T follicular helper cell (primary cell): ENCODE measurements around the gene NRXN2.

ENCODE experiments used
- DNase-seq: peaks from one replicate; pipeline ENCODE4 v3.0.0-alpha.2; 2020; ENCODE audit warnings: low read depth

NRXN2 gene

DNA sequence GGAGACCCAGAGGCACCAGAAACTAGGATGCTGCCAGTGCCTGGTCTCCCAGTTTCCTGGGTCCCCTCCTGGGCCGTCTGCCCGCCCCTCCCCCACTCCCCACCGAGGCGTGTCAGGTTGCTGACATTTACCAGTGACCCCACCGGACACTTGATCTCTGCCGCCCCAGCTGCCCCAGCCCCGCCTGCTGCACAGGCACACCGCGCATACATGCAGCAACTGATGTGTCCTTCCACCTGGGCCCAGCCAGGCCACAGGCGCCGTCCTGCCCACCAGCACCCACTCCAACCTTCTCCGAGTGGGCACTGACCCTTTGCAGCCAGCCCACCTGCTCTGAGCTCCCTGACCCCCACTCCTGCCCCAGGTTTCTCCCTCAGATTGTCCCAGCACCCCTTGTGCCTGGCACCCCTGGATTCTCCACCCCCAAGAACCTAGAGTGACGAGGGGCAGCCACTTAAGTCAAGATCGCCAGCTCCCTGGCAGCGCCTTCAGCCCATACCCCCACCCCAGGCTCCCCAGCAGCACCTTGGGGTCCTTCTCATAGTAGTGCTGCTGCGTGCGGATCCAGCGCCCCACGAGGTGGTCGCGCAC lies 36.2 kb upstream of the NRXN2 start:
- no peak for DNase-seq

DNA sequence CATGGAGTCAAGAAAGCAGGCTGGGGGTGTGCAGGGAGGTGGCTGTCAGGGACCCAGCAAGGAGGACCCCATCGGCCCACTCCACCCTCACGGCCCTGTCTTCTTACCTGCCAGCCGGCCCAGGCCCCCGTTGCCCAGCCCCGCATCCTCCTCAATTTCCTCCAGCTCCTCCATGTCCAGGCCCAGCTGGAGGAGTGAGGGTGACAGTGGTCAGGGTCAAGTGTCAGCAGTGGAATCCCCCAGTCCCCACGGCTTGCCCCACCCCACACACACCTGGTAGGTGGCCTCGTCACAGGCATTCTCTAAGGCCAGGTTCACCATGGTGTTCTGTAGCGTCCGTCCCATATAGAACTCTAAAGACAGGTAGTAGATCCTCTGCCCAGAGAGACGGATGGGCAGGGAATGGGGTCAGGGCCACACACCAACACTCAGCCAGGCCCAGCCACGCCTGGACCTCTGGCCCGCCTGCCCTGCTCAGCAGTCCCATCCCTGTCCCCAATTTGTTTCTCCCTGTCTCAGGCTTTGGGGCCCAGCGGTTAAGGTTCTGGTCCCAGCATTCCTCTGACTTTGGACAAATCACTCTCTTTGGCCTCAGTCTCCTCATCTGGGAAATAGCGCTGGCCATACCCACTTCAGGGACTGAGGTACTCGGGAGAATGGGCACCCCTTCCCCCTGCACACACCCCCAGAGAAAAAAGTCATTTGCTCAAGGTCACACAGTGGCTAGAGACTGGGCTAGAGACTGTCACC lies 35.5 kb upstream of the NRXN2 start:
- no peak for DNase-seq

DNA sequence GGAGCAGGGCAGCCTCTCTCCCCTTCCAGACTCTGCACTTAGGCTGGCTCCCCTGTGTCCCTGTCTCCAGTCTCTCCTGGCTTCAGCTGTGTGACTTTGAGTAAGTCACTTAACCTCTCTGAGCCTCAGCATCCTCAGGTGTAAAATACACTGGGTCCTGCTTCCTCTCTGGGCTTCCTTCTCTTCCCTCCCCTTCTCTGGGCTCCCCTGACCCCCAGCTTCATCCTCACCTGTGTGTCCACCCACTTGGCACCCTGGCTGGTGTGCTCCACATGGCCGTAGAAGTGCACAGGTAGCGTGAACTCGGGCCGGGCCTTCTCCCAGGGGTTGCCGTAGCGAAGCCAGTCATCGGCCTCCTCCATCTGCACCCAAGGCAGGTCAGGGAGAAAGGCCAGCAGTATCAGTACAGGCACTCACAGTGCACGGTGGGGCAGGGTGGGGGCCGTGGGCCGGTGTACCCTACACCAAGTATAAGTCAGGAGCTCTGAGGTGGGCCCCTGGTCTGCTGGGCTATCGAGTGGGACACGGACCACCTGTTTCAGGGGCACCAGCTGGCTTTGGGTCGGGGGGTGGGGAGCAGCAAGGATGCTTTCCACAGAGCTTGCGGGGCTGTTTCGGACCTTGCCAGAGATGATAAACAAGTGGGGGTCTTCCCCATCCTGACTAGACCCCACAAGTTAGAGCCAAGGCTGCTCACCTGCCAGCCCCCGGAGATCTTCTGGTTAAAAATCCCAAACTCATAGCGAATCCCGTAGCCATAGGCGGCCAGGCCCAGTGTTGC lies 34.7 kb upstream of the NRXN2 start:
- DNase-seq: no peak

DNA sequence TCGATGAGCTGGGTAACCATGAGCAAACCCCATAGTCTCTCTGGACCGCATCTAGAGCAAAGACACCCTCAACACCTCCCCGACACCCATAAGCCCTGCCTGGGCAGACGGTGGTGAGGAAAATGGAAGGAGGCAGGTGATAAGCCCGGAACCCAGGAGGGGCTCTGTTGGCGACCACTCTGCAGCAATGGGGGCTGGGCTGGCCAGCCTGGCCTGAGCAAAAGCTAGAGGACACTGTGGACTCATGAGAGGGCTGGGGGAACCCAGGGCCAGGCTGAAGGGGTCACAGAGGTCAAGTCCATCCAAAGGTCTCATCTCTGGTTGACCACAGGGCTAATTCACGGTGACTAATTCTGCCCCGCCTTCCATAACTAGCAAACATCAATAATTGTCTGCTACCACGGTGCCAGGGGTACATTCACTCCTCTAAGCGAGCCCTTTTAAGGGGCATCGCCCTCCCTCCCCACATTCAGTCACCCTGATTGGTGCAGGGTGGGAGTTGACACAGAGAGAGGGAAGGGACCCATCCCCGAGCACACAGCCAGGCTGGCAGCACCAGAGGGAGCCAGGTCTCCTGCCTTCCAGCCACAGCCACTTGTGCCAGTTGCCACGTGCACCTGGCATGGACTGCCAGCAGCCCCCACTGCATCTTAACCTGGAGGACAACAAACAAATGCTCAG lies 32.8 kb upstream of the NRXN2 start:
- DNase-seq: no peak

DNA sequence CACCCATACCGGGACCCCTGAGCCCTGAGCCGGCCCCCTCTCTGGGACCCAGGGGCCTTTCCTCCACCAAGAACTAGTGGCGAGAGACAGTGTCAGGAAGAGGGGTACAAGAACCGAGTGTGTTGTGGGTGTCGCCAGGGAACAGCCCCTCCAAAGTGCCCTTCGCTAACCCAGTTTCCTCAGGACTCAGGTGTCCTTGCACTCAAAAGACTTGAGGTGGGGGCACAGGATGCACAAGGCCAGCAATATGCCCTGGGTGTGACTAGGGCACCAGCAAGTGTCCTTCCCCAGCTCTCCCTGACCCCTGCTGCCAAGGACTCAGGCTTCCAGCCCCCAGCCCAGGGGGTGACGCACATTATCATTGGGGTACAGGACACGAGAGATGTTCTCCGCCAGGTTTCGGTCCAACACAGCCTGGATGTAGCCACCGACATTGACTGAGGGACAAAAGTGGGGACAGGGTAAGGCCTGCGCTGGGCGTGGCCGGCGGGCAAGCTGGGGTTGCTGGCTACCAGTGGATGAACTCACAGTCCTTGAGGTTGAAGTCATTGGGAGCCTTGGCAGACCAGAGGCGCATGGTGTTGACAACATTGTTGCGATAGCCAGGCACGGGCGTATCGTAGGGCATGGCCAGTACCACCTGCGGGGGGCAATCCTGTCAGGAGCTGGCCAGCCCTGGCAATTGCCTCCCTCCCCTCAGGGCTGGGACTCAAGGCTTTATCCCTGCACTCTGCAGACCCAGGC lies 32.1 kb upstream of the NRXN2 start:
- DNase-seq: no peak

DNA sequence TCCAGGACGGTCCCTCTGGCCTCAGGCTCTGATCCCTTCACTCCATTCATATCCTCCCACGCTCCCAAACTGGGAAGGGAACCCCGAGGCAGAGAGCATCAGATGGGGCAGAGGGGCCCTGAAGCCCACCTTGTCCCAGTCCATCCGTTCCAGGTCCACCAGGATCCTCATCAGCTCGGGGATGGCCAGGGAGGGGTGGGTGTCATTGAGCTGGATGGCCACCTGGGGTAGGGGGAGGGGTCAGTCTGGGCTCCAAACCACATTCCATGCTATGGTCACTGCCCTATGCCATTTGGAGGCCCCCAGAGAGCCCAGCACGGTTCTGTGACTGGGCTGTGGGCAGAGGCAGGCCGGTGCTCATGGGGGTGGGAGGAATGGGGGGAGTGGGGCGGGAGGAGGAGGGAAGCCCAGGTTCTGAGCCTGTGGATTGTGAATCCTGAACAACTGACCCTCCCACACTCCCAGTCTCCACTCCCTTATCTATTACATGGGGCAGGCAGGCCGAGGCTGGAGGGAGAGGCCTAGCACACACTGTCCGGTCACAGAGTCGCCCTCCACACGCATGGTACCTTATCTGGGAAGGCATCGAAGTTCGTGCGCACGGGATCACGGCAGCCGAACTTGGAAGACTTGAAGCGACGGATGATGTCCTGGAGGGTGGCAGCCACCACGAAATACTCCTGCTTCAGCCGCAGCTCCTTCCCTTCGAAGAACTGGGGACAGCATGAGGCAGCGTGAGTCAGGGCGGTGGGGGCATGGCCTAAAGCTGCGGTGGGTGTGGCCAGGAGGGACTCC lies 31.3 kb upstream of the NRXN2 start:
- DNase-seq: no peak

DNA sequence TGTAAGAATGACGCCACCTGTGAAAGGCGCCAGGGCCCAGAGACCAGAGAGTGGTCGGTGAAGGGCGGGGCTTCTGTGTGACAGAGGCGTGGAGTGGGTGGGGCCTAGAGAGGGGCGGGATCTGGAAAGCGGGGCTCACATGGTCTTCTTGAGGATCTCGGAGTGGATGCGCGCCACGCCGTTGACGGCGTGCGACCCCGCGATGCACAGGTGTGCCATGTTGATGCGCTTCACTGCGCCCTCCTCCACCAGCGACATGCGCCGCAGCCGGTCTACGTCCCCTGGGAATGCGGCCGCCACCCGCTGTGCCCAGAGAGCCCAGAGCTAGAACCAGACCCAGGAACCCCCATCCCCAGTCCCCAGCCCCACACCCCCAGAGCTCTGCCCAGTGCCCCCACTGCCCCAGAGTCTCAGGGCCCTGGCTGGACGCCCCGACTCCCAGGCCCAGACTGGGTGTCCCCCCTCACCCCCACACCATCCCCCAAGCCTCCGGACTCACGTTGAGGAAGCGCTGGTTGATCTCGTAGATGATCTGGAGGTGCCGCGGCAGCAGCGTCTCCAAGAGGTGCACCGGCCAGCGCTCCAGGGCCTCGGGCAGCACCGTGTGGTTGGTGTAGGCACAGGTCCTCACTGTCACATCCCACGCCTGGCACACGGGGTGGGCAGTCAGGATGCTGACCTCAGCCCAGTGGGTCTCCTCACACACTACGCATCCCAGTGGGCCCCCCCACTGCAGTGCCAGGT lies 30.6 kb upstream of the NRXN2 start:
- DNase-seq: no peak

DNA sequence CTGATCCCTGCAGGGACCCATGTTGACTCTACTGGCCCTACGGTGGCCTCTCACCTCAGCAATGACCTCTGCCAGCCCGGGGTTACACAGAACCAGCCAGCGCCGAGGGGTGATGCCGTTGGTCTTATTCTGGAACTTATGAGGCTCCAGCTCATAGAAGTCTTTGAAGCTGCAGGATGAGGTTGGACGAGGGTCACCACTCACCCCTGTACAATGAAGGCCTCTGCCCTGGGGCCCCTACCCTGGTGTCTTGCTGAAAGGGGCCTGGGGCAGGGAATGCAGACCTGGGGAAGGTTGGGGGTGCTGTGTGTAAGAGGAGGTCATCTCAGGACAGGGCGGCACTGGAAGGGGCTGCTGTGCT lies 30.0 kb upstream of the NRXN2 start:
- no peak for DNase-seq

DNA sequence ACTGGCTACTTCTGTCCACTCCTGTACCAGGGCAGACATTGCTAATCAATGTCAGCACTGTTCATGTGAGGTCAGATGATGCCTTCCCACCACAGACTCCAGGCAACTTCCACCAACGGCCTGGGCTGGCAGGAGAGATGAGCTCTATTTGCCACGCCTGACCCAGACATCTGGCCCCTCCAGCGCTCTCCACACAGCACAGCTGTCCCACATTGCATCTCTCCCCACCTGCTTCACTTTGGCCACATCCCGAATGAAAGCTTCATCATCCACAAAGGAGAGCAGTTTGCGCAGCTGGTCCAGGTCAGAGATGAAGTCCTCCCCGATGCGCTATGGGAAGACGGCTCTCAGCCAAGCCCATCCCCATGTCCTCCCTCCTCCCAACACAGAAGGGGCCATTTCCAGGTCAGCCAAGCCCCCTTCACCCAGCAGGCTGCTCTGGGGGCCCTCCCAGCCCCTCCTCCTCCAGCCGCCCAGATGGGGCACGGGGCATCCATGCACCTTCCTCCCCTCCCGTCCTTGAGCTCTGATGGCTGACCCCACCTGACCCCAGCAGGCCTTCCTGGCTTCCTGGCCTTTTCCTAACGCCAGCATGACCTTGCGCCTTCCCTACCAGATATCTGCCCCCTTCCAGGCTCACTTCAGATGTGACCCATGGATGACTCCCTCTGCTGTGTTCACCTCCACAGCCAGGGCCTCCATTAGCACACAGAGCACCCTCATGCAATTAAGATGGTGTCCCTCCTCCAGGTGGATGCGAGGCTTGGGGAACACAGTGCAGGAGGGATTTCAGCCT lies 29.4 kb upstream of the NRXN2 start:
- DNase-seq: no peak

DNA sequence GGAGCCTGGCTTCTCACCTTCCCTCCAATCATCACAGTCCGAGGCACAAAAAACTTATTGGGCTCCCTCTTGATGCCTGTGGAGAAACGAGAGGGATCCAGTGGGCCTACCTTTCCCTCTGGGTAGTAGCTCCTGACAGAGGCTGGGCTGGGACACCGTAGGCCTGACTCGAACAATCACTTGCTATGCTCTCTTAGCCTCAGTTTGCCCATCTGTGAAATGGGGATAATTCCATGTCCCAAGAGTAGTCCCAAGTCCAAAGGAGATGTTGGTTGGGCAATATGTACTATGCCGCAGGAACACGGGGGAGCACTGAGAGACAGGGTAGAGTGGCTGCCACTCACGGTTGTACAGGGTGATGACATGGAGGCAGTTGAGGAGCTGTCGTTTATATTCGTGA lies 28.6 kb upstream of the NRXN2 start:
- DNase-seq: no peak

DNA sequence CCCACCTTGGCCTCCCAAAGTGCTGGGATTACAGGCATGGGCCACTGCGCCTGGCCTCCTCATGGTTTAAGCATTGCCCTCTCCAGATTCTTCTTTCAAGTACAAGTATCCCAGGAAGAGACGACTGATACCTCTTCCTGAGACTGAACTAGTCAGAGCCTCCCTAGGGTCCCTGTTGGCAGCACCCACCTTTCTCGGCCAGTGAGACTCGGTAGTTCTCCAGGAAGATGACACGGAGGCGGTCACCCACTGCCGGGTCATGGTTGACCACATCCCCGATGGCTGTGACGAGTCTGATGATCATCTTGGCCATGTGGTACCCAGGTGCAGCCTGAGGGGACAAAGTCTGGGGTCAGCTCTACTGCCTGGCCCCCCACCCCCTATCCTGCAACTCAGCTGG lies 28.1 kb upstream of the NRXN2 start:
- no peak for DNase-seq

DNA sequence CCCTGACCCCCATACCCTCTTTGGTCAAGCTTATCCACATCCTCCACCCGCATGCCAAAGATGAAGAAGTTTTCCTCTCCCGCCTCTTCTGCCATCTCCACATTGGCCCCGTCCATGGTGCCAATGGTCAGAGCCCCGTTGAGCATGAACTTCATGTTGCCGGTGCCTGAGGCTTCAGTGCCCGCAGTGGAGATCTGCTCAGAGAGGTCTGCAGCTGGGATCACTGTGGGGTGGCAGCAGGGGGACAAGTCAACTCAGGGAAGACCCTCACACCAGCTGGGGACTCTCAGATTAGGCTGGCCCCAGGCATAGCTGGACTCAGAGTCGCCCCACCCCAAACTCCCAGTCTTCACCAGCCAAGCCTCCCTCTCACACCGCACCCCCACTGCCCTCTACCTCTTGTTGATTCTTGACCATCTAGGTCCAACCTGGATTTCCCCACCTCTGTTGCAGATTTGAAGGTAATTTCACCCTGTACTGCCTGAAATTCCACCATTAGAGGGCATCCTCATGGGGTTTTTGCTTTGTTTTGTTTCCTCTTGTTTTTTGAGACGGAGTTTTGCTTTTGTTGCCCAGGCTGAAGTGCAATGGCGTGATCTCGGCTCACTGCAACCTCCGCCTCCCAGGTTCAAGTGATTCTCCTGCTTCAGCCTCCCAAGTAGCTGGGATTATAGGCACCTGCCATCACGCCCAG lies 27.5 kb upstream of the NRXN2 start:
- no peak for DNase-seq

DNA sequence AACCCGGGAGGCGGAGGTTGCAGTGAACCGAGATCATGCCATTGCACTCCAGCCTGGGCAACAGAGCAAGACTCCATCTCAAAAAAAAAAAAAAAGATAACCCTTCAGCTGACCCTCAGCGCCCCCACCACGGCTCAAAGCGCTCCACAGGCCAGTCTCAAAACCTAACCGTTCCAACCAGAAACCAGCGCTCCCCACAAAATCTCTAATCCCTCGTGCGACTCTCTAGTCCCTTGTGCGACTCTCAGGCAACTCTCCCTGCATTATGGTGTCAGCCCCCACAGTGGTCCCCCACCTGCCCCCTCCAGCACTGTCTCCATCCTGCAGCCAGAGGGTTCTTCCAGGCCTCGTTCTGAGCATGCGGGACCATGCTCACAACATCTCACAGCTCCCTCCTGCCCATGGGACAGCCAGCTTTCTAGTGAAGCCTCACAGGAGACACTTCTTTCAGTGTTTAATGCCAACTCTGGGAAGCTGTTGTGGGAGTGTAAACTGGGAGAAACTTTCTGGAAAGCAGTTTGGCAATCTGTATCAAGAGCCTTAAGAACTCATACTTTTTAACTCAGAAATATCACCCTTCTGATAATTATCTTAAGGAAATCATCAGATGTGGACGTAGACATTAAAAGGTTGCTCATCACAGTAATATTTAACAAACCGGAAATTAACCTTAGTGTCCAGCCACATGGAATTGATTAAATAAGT lies 25.1 kb upstream of the NRXN2 start:
- no peak for DNase-seq

DNA sequence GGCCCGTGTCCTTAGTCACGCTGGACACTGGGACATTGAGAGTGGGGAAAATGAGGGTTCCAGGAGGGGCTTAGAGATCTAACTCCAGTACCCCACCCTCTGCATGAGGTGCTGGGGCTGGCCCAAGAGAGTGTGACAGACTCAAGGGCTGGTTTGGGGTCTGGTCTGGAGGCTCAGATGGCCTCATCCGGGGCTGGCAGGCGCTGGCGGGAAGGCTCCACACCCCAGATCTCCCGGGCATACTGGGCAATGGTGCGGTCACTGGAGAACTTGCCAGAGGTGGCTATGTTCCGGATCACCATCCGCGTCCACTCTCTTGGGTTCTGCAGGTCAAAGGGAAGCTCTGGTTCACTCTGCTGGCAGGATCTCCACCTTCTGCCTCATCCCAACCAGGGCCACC lies 23.5 kb upstream of the NRXN2 start:
- DNase-seq: no peak

DNA sequence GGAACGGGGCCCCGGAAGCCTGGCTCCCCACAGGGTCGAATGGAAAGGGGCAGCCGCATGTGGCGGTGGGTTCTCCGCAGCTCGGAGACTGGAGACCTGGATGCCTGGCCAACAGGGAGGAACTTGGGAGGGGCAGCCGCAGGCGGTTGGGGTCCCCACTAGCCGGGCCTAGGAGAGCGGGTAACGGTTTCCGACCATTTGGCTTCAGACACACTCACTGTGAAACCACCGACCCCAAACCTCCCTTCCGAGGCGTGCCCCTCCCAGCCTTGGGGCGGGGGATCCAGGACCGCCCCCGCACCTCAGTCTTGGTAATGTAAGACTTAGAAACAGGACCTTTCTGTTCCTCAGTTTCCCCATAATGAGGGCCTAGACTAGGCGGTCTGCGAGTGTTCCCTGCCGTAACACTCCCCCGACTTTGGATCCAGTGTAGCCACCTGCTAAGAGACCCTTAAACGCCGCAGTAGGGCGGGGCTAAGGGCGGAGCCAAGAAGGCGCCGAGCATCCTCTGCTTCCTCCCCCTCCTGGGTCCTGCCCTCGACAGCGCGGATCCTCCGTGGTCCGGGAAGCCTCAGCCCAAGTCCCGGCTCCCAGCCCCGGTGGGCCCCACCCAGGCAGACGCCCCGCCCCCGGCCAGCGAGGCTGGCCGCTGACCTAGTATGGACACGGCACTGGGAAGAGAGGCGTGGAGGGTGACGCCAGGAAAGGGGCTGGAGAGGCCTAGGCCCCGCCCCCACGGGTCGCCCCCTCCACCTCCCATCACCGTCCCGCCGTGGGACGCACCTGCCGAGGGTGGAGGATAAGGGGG lies 22.7 kb upstream of the NRXN2 start:
- DNase-seq: peak; percentile 65

DNA sequence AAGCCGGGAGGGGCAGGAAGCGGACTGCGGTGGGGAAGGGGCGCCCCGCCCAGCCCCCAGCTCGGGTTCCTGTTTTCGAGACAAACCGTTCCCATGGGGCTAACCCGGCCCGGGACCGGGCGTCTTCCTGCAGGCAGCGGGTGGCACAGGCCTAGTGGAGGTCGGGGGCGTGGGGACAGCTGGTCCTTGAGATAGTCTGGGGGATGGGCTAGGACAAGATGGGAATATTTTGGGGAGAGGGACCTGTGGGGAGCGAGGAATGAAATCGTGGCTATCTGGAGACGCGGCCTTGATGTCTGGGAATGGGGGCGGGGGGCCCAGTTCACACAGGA lies 22.2 kb upstream of the NRXN2 start:
- DNase-seq: peak; percentile 67

DNA sequence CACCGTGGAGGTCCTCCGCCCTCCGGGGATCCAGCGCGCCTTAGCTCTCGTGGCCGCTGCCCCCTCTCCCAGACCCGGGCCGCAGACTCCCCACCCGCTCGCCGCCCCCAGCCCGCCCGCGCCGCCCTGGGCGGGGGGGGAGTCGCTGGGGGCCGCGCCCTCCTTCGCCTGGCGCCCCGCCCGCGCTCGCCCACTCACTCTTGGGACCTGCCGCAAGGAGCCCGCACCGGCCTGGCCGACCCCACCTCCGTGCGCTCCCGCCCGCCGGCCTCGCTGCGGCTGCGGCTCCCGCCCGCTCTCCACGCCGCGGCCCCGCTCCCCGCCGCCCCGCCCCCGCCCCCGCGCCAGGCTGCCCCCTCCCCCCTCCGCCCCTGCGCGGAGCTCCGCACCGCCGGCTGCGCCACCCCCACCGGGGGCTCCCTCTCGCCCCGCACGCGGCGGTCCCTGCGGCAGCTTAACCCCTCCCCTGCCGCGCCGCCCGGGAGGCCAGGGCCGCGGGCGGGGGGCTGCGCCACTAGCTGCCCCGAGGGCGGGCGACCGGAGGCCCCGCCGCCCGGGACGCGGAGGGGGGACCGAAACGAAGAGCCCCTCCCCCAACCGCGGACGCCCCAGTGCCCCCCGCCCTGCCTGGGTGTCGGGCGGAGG lies 21.7 kb upstream of the NRXN2 start:
- DNase-seq: no peak
